CD14-positive monocyte (primary cell): ENCODE data around the gene FHOD3. TPM values are rescaled to one million over a fixed set of nuclear protein-coding genes. Genes with fewer than 3 reads are reported as not detected.

ENCODE experiments used
- DNase-seq, 3 donors: peaks; one replicate each; pipeline ENCODE4 v3.0.0-alpha.2; 2011 to 2022
- H2AFZ ChIP-seq: 2 replicates; pipeline ENCODE4 v1.6.0; 2012; ENCODE audit warnings: mild to moderate bottlenecking, low read depth, low read length, inconsistent platforms; ENCODE audit not compliant: insufficient read depth, poor library complexity, severe bottlenecking
- H3K27ac ChIP-seq, 2 donors: 1 replicate in 1 of 2; 2 replicates in 1 of 2; pipeline ENCODE4 v1.5.1; 2012 to 2013; ENCODE audit warnings: low read length in 2 of 2, control low read depth in 1 of 2, inconsistent platforms in 1 of 2, low read depth in 1 of 2, mild to moderate bottlenecking in 1 of 2
- H3K27me3 ChIP-seq, 2 donors: one replicate each; pipeline versions ENCODE4 v1.6.0 to v1.6.1; 2011 to 2013; ENCODE audit warnings: low read length in 2 of 2; ENCODE audit not compliant: control insufficient read depth in 2 of 2, insufficient read depth in 2 of 2
- H3K36me3 ChIP-seq, 2 donors: replicated peaks in 1 of 2; 1 replicate in 1 of 2; 2 replicates in 1 of 2; pipeline versions ENCODE4 v1.5.1 to v1.6.1; 2012 to 2013; ENCODE audit warnings: low read length in 2 of 2, control low read depth in 1 of 2, inconsistent platforms in 1 of 2, mild to moderate bottlenecking in 1 of 2; ENCODE audit not compliant: insufficient read depth in 2 of 2, control insufficient read depth in 1 of 2
- H3K4me1 ChIP-seq, 2 donors: 1 replicate in 1 of 2; 2 replicates in 1 of 2; pipeline versions ENCODE4 v1.5.1 to v1.6.1; 2012 to 2013; ENCODE audit warnings: low read length in 2 of 2, control low read depth in 1 of 2, inconsistent platforms in 1 of 2, mild to moderate bottlenecking in 1 of 2, moderate library complexity in 1 of 2; ENCODE audit not compliant: insufficient read depth in 2 of 2, control insufficient read depth in 1 of 2
- H3K4me2 ChIP-seq: replicated peaks from 2 replicates; pipeline ENCODE3; 2012; ENCODE audit warnings: low read length, moderate library complexity, mild to moderate bottlenecking; ENCODE audit not compliant: poor library complexity, severe bottlenecking; ENCODE audit errors: extremely low read depth
- H3K4me3 ChIP-seq, 3 experiments: fragments of 200-600 bp in 1 of 3; sonication (generic) in 1 of 3; replicated peaks in 1 of 3; 1 replicate in 2 of 3; 2 replicates in 1 of 3; pipeline ENCODE4 v1.5.1; 2011 to 2013; ENCODE audit warnings: low read length in 3 of 3, mild to moderate bottlenecking in 3 of 3, control low read depth in 2 of 3, low read depth in 2 of 3, inconsistent platforms in 1 of 3, moderate library complexity in 1 of 3
- H3K79me2 ChIP-seq: 2 replicates; pipeline ENCODE4 v1.6.0; 2012; ENCODE audit warnings: mild to moderate bottlenecking, control low read depth, inconsistent platforms, low read length, moderate library complexity; ENCODE audit not compliant: insufficient read depth
- H3K9ac ChIP-seq: 2 replicates; pipeline ENCODE4 v1.6.0; 2017; ENCODE audit warnings: low read length, mild to moderate bottlenecking; ENCODE audit not compliant: insufficient read depth, poor library complexity, severe bottlenecking
- H3K9me3 ChIP-seq, 2 donors: replicated peaks in 1 of 2; 1 replicate in 1 of 2; 2 replicates in 1 of 2; pipeline versions ENCODE4 v1.5.1 to v1.6.1; 2012 to 2013; ENCODE audit warnings: low read length in 2 of 2, control low read depth in 1 of 2; ENCODE audit not compliant: control insufficient read depth in 1 of 2, insufficient read depth in 1 of 2
- H4K20me1 ChIP-seq: 2 replicates; pipeline ENCODE4 v1.6.0; 2012; ENCODE audit warnings: mild to moderate bottlenecking, low read length, control low read depth, moderate library complexity; ENCODE audit not compliant: insufficient read depth
- H3K27ac Mint-ChIP-seq, 7 donors: one replicate each; pipeline ENCODE4 v1.8.0; 2020; ENCODE audit warnings: mild to moderate bottlenecking in 7 of 7, mixed read lengths in 7 of 7, moderate library complexity in 6 of 7, inconsistent platforms in 2 of 7
- H3K27me3 Mint-ChIP-seq, 3 donors: one replicate each; pipeline ENCODE4 v1.8.0; 2021 to 2022; ENCODE audit warnings: low read depth in 3 of 3, mild to moderate bottlenecking in 3 of 3, mixed read lengths in 3 of 3, moderate library complexity in 3 of 3, inconsistent platforms in 1 of 3
- H3K36me3 Mint-ChIP-seq, 2 donors: one replicate each; pipeline ENCODE4 v1.8.0; 2020; ENCODE audit warnings: mixed read lengths in 2 of 2, inconsistent platforms in 1 of 2, mild to moderate bottlenecking in 1 of 2
- H3K4me1 Mint-ChIP-seq: one replicate; pipeline ENCODE4 v1.8.0; 2020; ENCODE audit warnings: mild to moderate bottlenecking, mixed read lengths
- H3K4me3 Mint-ChIP-seq, 2 donors: one replicate each; pipeline ENCODE4 v1.8.0; 2020; ENCODE audit warnings: mild to moderate bottlenecking in 2 of 2, mixed read lengths in 2 of 2, moderate library complexity in 1 of 2
- H3K9me3 Mint-ChIP-seq, 7 donors: one replicate each; pipeline ENCODE4 v1.8.0; 2020 to 2022; ENCODE audit warnings: mixed read lengths in 7 of 7, mild to moderate bottlenecking in 6 of 7, moderate library complexity in 6 of 7, inconsistent platforms in 2 of 7
- WGBS: methylation state at CpG from one replicate; pipeline ENCODE4 v1.1.5; 2013; ENCODE audit warnings: missing lambda C conversion rate; ENCODE audit not compliant: insufficient coverage; 5-methylcytosine and 5-hydroxymethylcytosine counted together
- intact Hi-C, 2 donors: fragments of 100-400 bp; cut with micrococcal nuclease; formaldehyde crosslinking; loops; one replicate each; pipeline versions ENCODE4 v1.15.0 to v1.15.1; 2023
- polyA plus RNA-seq, 3 donors: library from polyadenylated mRNA; depleted of rRNA in 1 of 3; unstranded in 2 of 3; stranded (reverse) in 1 of 3; fragments of 300-500 nt in 2 of 3; fragments of >200 nt in 1 of 3; fragmentation: Illumina TruSeq in 2 of 3; gene quantifications; 1 replicate in 2 of 3; 2 replicates in 1 of 3; pipeline ENCODE4 v1.2.3, GENCODE V29; 2012 to 2021
- TF ChIP-seq, protein P1 (sequence below): fragments of 200-600 bp; IDR thresholded peaks from one replicate; pipeline ENCODE4 v1.8.0; 2022; ENCODE audit warnings: antibody characterized with exemption, mild to moderate bottlenecking

FHOD3 gene
- polyA plus RNA-seq, 3 donors = not detected

DNA sequence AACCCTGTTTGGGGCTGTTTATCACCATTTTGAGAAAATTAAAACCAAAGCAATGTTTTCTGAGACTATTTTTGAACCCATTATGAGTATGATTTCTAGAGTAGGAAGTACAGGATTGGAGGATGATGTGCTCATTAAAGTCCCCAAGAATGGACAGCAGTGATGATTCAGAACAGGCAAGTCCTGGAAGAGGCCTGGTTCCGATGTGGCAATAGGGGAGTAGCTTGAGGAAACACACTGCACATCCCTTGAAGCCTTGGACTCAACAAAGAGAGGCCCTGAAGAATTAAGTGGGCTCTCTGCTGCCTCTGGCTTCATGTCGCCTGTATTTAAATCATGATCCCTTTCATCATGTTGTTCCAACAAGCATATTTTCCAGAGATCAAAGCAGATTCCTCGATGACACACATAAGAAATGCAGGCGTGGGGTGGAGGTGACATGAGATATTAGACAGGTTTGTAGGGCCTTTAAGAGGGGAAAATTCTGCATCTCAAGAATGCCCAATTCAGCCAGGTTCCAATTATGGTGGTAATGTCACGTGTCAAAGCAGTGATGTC, 242.2 kb downstream of the FHOD3 start:
- Mint-ChIP-seq H3K4me1 (no peaks in the 10 kb centered on the region), H3K27me3 (peaks cover 1 to 2% (median 2%) of the 10 kb centered on the region in 3 donors), H3K27ac (no peak overlapping the region), H3K36me3 (no peaks in the 10 kb centered on the region), H3K4me3 (no peak overlapping the region), H3K9me3 (peaks cover 0 to 4% (median 2%) of the 10 kb centered on the region in 7 donors)
- no peak overlapping the region for H3K4me2 ChIP-seq
- H2AFZ ChIP-seq = no peak overlapping the region
- H3K36me3 ChIP-seq = no peaks in the 10 kb centered on the region
- H3K9me3 ChIP-seq = no peaks in the 10 kb centered on the region
- TF ChIP-seq, protein P1, sequence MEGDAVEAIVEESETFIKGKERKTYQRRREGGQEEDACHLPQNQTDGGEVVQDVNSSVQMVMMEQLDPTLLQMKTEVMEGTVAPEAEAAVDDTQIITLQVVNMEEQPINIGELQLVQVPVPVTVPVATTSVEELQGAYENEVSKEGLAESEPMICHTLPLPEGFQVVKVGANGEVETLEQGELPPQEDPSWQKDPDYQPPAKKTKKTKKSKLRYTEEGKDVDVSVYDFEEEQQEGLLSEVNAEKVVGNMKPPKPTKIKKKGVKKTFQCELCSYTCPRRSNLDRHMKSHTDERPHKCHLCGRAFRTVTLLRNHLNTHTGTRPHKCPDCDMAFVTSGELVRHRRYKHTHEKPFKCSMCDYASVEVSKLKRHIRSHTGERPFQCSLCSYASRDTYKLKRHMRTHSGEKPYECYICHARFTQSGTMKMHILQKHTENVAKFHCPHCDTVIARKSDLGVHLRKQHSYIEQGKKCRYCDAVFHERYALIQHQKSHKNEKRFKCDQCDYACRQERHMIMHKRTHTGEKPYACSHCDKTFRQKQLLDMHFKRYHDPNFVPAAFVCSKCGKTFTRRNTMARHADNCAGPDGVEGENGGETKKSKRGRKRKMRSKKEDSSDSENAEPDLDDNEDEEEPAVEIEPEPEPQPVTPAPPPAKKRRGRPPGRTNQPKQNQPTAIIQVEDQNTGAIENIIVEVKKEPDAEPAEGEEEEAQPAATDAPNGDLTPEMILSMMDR = no peak
- no peaks in the 10 kb centered on the region for H3K27me3 ChIP-seq
- 83% methylated on average over 1 of the region's 5 CpGs for WGBS
- intact Hi-C loops = no loop called here
- H3K4me1 ChIP-seq = no peaks in the 10 kb centered on the region
- no peak overlapping the region for H3K9ac ChIP-seq
- no peak overlapping the region for H3K27ac ChIP-seq
- no peak for DNase-seq
- H3K4me3 ChIP-seq = no peak overlapping the region
- H3K79me2 ChIP-seq = no peaks in the 10 kb centered on the region
- H4K20me1 ChIP-seq = no peaks in the 10 kb centered on the region

DNA sequence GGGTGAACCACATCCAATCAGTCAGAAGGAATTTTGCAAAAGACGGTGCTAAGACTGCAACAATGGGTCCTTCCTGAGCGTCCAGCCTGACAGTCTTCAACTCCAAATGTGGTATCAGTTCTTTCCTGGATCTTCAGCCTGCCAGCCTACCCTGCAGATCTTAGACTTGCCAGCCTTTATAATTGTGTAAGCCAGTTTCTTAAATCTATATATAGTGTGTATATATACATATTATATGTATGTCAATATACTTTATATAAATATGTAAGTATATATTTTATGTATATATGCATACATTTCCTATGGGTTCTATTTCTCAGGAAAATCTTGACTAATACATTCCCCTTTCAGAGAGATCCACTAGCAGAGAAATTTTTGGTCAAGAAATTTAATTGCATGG, 245.5 kb downstream of the FHOD3 start:
- Mint-ChIP-seq H3K9me3 (peaks cover 0 to 7% (median 3%) of the 10 kb centered on the region in 7 donors), H3K27me3 (peaks cover 0 to 2% (median 1%) of the 10 kb centered on the region in 3 donors), H3K4me3 (no peak overlapping the region), H3K27ac (no peak overlapping the region), H3K36me3 (no peaks in the 10 kb centered on the region), H3K4me1 (no peaks in the 10 kb centered on the region)
- Histone ChIP-seq H3K9ac (no peak overlapping the region), H3K27ac (no peak overlapping the region), H3K4me3 (no peak overlapping the region), H3K36me3 (no peaks in the 10 kb centered on the region), H3K9me3 (no peaks in the 10 kb centered on the region), H3K4me1 (no peaks in the 10 kb centered on the region), H3K4me2 (no peak overlapping the region), H2AFZ (no peak overlapping the region), H3K79me2 (no peaks in the 10 kb centered on the region), H4K20me1 (no peaks in the 10 kb centered on the region), H3K27me3 (no peaks in the 10 kb centered on the region)
- intact Hi-C loops = no loop called here
- no peak for DNase-seq
- TF ChIP-seq, protein P1 = no peak
- WGBS = 100% methylated on average over 2 of the region's 2 CpGs
